LHCN-M2 (cell line): Measurements from ENCODE around the gene GAS2L3. TPM values are rescaled to one million over a fixed set of nuclear protein-coding genes. Genes with fewer than 3 reads are reported as not detected.
"Not testable (repeated sequence)": the region's sequence is repeated elsewhere in the genome, so short reads cannot be mapped to it uniquely, and the experiment has no call there.

ENCODE experiments used
- DNase-seq: peaks from one replicate; pipeline ENCODE4 v3.0.0-alpha.2; 2012; ENCODE audit warnings: low read depth
- polyA plus RNA-seq: library from polyadenylated mRNA; unstranded; fragments of >200 nt; gene quantifications from one replicate; pipeline ENCODE4 v1.2.1, GENCODE V29; 2012; ENCODE audit warnings: missing spikeins
- total RNA-seq: library from RNA; depleted of rRNA; stranded (reverse); fragments of >200 nt; gene quantifications from 2 replicates; pipeline ENCODE4 v1.2.3, GENCODE V29; 2014; rRNA removed

Gene GAS2L3
- 40.8 and 41.4 TPM in 2 replicates for total RNA-seq
- polyA plus RNA-seq = 6.8 TPM

GRCh38 chr12:100573292-100574186 is at the start of gene GAS2L3:
GAS2L3 (plus strand) TSS chr12:100573684; CDS start chr12:100594905, 21,221 bp downstream.
- DNase-seq = peak; percentile 79

GRCh38 chr12:100528034-100528433 is 45.5 kb upstream of the GAS2L3 start:
- DNase-seq = no peak

- no peak for DNase-seq
These were observed 44.9 kb upstream of the GAS2L3 start for GRCh38 chr12:100528471-100529127.

GRCh38 chr12:100529756-100530350 is 43.6 kb upstream of the GAS2L3 start:
- DNase-seq = no peak

GRCh38 chr12:100533376-100533775 is 40.1 kb upstream of the GAS2L3 start:
- no peak for DNase-seq

- DNase-seq = no peak
These were observed 38.8 kb upstream of the GAS2L3 start for GRCh38 chr12:100534625-100535227.

GRCh38 chr12:100539202-100539601 is 34.3 kb upstream of the GAS2L3 start:
- peak; percentile 39 for DNase-seq

- no peak for DNase-seq
These were observed 29.3 kb upstream of the GAS2L3 start for GRCh38 chr12:100544165-100544564.

GRCh38 chr12:100545092-100545491 is 28.4 kb upstream of the GAS2L3 start:
- no peak for DNase-seq

- peak; percentile 36 for DNase-seq
These were observed 19.5 kb upstream of the GAS2L3 start for GRCh38 chr12:100553936-100554335.

- DNase-seq = peak; percentile 88
These were observed 18.8 kb upstream of the GAS2L3 start for GRCh38 chr12:100554608-100555077.

GRCh38 chr12:100555722-100556121 is 17.8 kb upstream of the GAS2L3 start:
- DNase-seq = peak; percentile 70

- DNase-seq = no peak
These were observed 16.1 kb upstream of the GAS2L3 start for GRCh38 chr12:100557357-100557756.

- not testable (repeated sequence) for DNase-seq
These were observed 14.2 kb upstream of the GAS2L3 start for GRCh38 chr12:100559261-100559660.

GRCh38 chr12:100564090-100564489 is 9.4 kb upstream of the GAS2L3 start:
- DNase-seq = peak; percentile 48

GRCh38 chr12:100564905-100565467 is 8.5 kb upstream of the GAS2L3 start:
- no peak for DNase-seq

- DNase-seq = no peak
These were observed 7.4 kb upstream of the GAS2L3 start for GRCh38 chr12:100565987-100566545.

- peak; percentile 27 for DNase-seq
These were observed 6.4 kb upstream of the GAS2L3 start for GRCh38 chr12:100566887-100567637.

GRCh38 chr12:100567945-100568344 is 5.5 kb upstream of the GAS2L3 start:
- DNase-seq = no peak

GRCh38 chr12:100572184-100572583 is 1.3 kb upstream of the GAS2L3 start:
- no peak for DNase-seq
